Ectodermal cell (in vitro differentiated cells): Measurements from ENCODE around the gene FOXD4.
"Not testable (repeated sequence)": the region's sequence is repeated elsewhere in the genome, so short reads cannot be mapped to it uniquely, and the experiment has no call there.

ENCODE experiments used
- H3K27ac ChIP-seq: 2 replicates; pipeline ENCODE4 v1.7.0; 2013; ENCODE audit warnings: mild to moderate bottlenecking, low read depth, low read length; ENCODE audit not compliant: insufficient read depth, poor library complexity, severe bottlenecking
- H3K27me3 ChIP-seq: 2 replicates; pipeline ENCODE4 v1.7.0; 2013; ENCODE audit warnings: mild to moderate bottlenecking, low read length; ENCODE audit not compliant: insufficient read depth, control insufficient read depth, poor library complexity, severe bottlenecking
- H3K36me3 ChIP-seq: one replicate; pipeline ENCODE4 v1.7.0; 2013; ENCODE audit warnings: low read length; ENCODE audit not compliant: control insufficient read depth, insufficient read depth
- H3K4me1 ChIP-seq: one replicate; pipeline ENCODE4 v1.7.0; 2013; ENCODE audit warnings: low read length; ENCODE audit not compliant: control insufficient read depth, insufficient read depth
- H3K4me3 ChIP-seq: 2 replicates; pipeline ENCODE4 v1.7.0; 2013; ENCODE audit warnings: low read depth, low read length, control low read depth; ENCODE audit not compliant: insufficient read depth
- H3K9me3 ChIP-seq: 2 replicates; pipeline ENCODE4 v1.7.0; 2013; ENCODE audit warnings: mild to moderate bottlenecking, low read length, moderate library complexity; ENCODE audit not compliant: control insufficient read depth
- WGBS, 2 experiments: methylation state at CpG; one replicate each; pipeline ENCODE4 v1.1.7; 2013; ENCODE audit warnings: missing lambda C conversion rate in 2 of 2; 5-methylcytosine and 5-hydroxymethylcytosine counted together

FOXD4 gene

DNA sequence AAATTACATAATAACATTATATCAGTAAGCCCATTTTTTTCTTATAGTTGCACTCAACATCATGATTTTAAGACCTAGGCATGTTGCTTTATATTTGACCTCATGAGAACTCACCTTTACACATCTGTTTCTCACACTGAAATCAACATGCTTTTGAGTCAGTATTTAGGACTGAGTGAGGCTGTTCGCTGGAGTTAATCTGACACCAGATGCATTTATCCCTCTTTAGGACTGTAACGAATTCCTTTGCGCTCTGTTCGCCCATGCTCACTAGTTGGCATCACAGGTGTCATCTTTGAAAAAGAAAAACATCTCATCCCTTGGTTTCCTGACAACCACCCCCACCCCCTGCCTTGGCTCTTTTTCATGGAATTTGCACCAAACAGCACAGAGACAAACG lies 24.3 kb downstream of the FOXD4 start:
- H3K9me3 ChIP-seq, H3K27ac ChIP-seq, H3K27me3 ChIP-seq, H3K4me3 ChIP-seq, H3K36me3 ChIP-seq, H3K4me1 ChIP-seq: not testable (repeated sequence)
- 85 to 89% methylated on average over 4 of the region's 5 CpGs for WGBS, 2 experiments

GRCh38 chr9:90851-91250 lies 27.4 kb downstream of the FOXD4 start:
- H3K4me1 ChIP-seq, H3K27me3 ChIP-seq, H3K9me3 ChIP-seq, H3K4me3 ChIP-seq, H3K27ac ChIP-seq, H3K36me3 ChIP-seq: not testable (repeated sequence)
- no CpG with 5 or more reads among the region's 1 CpG for WGBS, 2 experiments

DNA sequence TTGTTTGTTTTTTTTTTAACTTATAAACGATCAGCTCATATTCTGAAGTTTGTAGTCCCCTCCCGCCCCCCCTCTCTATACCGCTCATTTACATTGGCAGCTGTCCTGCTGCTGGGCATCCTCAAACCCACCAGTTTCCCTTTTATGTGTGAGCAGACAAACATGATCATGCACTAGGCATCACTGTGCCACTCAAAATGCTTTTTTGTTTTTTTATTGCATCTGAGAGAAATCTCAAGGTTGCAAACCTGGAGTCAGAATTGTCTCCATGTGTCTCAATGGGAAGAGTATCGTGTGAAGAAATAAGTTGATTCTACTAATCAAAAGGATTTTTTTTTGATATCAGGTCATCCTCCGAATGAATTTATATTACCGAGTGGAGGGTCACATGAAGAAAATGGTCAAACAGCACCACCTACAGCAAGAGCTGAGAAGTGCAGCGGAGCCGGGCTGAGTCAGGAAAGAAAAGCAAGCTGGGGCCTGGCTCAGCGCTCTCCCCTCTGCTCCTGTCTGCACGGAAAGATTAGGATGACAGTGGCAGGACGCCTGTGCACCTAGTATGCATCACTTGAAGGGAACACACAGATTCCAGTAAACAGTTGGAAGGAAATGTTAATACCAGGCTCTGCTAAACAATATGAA lies 29.7 kb downstream of the FOXD4 start:
- not testable (repeated sequence) for H3K4me3 ChIP-seq, H3K4me1 ChIP-seq, H3K36me3 ChIP-seq, H3K9me3 ChIP-seq, H3K27me3 ChIP-seq, H3K27ac ChIP-seq
- WGBS, 2 experiments, result 15 to 31% methylated on average over 2 to 4 of the region's 11 CpGs

DNA sequence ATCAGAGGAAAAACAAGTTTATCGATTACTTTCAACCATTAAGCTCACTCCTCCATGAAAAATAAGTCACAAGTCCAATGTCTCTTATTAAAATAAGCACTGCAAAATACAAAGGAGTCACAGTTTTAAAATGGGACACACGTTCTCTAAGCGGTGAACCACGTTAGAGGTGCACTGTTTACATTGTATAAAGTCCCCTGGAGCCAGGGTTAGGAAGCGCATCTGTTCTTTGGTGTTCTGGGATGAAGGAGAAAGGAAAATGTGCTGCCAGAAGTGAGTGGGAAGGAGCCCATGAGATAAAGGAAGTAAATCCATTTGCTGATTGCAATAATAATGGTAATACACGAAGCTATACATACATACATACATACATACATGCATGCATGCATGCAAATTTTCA lies 30.4 kb downstream of the FOXD4 start:
- H3K27ac ChIP-seq, H3K36me3 ChIP-seq, H3K27me3 ChIP-seq, H3K4me1 ChIP-seq, H3K9me3 ChIP-seq, H3K4me3 ChIP-seq: not testable (repeated sequence)
- 29 to 30% methylated on average over 1 to 4 of the region's 6 CpGs for WGBS, 2 experiments

GRCh38 chr9:87105-87504 lies 31.1 kb downstream of the FOXD4 start:
- H3K4me3 ChIP-seq, H3K4me1 ChIP-seq, H3K27ac ChIP-seq, H3K36me3 ChIP-seq, H3K27me3 ChIP-seq, H3K9me3 ChIP-seq: not testable (repeated sequence)
- WGBS, 2 experiments, result no CpG with 5 or more reads among the region's 4 CpGs

DNA sequence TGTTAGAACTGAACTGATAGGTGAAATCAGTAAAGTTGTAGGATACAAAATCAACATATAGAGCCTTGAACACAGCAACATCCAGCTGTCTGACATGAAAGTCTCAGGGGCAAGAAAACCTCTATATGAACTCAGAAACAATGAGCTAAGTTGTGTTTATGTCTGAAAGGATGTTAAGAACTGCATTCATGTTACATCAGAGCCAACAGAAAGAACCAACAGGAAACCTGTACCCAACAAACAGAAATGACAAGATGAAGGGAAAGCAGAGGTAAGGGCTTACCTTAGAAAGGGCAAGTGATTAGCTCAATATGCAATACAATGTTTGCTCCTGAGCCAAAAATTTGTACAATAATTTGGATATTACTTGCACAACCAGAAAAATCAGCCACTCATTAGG lies 31.5 kb downstream of the FOXD4 start:
- not testable (repeated sequence) for H3K36me3 ChIP-seq, H3K4me3 ChIP-seq, H3K27ac ChIP-seq, H3K4me1 ChIP-seq, H3K9me3 ChIP-seq, H3K27me3 ChIP-seq

DNA sequence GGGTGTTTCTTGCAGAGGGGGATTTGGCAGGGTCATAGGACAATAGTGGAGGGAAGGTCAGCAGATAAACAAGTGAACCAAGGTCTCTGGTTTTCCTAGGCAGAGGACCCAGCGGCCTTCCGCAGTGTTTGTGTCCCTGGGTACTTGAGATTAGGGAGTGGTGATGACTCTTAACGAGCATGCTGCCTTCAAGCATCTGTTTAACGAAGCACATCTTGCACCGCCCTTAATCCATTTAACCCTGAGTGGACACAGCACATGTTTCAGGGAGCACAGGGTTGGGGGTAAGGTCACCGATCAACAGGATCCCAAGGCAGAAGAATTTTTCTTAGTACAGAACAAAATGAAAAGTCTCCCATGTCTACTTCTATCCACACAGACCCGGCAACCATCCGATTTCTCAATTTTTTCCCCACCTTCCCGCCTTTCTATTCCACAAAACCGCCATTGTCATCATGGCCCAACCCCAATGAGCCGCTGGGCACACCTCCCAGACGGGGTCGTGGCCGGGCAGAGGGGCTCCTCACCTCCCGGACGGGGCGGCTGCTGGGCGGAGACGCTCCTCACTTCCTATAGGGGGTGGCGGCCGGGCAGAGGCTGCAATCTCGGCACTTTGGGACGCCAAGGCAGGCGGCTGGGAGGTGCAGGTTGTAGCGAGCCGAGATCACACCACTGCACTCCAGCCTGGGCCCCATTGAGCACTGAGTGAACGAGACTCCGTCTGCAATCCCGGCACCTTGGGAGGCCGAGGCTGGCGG lies 35.1 kb downstream of the FOXD4 start:
- not testable (repeated sequence) for H3K27me3 ChIP-seq, H3K4me3 ChIP-seq, H3K9me3 ChIP-seq, H3K27ac ChIP-seq, H3K4me1 ChIP-seq, H3K36me3 ChIP-seq
- 93 to 94% methylated on average over 26 of the region's 31 CpGs for WGBS, 2 experiments

DNA sequence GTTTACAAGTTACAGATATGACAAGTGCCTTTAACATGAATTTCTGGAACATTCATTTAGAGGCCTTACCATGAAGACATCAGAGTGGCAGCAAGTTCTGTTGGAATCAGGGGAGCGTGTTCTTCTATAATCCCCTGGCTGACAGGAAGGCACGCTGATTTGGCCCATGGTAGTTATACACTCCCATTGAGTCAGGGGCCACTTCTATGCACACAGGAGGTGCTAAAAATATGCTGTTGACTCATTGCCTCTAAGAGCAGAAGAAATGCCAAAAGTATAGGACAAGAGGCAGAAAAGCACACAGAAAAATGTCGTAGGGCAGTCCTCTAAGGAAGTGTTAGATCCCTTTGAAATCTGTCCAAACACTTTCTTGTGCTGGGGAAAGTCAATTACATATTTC lies 39.9 kb downstream of the FOXD4 start:
- H3K4me3 ChIP-seq, H3K9me3 ChIP-seq, H3K27ac ChIP-seq, H3K4me1 ChIP-seq, H3K36me3 ChIP-seq: not testable (repeated sequence)
- peaks cover 28% of the 10 kb centered on the region for H3K27me3 ChIP-seq
- WGBS, 2 experiments, result 81 to 86% methylated on average over 2 to 3 of the region's 3 CpGs

DNA sequence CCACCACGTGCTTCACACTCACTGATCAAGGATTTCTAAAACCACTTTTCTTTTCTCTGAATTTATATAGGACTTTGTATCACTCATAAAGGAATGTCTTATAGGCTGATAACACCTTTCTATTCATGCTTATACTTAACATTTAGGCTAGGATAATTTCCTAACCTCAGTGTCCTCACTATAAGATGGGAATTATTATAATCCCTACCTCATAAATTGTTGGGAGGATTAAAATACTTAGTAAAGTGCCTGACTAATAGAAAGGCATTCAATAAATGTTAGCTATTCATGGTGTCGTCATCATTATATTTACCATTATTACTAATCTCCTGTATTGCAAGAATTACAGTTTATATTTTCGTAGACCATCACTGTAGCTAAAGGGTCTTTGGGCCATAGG lies 41.8 kb downstream of the FOXD4 start:
- no CpG with 5 or more reads among the region's 3 CpGs for WGBS, 2 experiments
- H3K4me3 ChIP-seq, H3K9me3 ChIP-seq, H3K27ac ChIP-seq, H3K36me3 ChIP-seq, H3K4me1 ChIP-seq: not testable (repeated sequence)
- peaks cover 45% of the 10 kb centered on the region for H3K27me3 ChIP-seq

DNA sequence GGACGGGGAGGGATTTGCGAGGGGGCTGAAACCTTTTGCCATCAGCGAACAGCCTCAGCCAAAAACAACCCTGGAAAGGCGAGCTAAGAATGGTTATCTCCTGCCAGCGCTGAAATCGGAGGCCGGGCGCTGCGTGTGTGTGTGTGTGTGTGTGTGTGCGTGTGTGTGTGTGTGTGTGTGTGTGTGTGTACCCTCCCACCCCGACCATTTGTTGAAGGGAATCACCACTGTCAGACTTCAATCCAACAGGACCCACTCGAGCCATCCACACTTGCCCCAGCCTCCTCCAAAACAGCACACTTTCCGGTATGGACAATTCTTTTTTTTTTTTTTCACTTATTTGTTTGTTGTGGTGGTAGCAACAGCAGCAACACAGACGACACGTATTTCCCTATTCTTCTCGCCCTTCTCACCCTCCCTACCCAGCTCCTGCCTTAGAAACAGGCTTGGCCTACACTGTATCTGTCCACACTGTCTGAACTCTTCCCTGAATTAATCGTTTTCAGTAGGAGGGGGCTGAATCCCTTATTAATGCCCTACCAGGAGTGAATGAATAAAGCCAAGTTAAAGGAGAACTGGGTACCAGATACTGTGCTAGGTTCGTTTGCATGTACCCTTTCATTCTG lies 44.2 kb downstream of the FOXD4 start:
- Histone ChIP-seq H3K4me3 (peak overlapping the region; percentile 25), H3K27me3 (peaks cover 45% of the 10 kb centered on the region)
- WGBS, 2 experiments, result 0 to 8% methylated on average over 3 to 6 of the region's 18 CpGs
- not testable (repeated sequence) for H3K36me3 ChIP-seq, H3K27ac ChIP-seq, H3K9me3 ChIP-seq, H3K4me1 ChIP-seq
